Measurements from ENCODE around the gene ADAMTS8. TPM values are rescaled to one million over a fixed set of nuclear protein-coding genes. Genes with fewer than 3 reads are reported as not detected.

Gene ADAMTS8
- polyA plus RNA-seq, 1 of the 3 experiments (the other 2 are of a cell fraction): not detected

DNA sequence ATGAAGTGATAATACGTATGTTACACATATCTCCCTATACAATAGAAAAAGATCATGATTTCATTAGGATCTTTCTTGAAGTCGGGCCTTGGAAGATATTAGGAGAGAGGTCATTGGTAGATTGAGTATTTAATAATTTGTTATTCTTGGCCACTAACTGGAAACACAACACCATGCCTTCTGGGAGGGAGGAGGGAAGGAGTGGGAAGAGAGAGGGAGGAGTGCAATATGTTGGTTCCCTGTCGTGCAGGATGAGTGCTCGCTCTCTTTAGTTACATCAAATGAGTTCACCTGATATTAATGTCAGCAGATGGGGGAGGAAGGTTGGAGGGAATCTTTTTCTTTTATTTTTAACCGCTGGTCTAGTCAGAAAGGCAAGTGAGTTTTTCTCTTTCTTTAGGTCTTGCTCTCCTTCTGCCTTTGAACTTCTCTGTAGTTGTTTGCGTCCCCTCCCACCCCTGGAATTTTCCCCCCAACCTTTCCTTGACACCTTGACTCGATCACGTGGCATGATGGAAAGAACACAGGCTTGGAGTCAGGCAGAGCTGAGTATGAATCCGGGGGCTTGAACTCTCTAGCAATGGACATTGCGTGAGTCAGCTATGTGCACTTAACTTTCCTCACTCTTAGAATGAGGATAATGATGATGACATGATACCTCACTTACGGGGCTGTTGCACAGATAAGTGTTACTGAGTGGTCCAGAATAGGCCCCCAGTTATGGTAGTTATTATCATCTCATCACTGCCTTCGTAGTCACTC, 26.3 kb upstream of the ADAMTS8 start:
- TF ChIP-seq, protein P1, sequence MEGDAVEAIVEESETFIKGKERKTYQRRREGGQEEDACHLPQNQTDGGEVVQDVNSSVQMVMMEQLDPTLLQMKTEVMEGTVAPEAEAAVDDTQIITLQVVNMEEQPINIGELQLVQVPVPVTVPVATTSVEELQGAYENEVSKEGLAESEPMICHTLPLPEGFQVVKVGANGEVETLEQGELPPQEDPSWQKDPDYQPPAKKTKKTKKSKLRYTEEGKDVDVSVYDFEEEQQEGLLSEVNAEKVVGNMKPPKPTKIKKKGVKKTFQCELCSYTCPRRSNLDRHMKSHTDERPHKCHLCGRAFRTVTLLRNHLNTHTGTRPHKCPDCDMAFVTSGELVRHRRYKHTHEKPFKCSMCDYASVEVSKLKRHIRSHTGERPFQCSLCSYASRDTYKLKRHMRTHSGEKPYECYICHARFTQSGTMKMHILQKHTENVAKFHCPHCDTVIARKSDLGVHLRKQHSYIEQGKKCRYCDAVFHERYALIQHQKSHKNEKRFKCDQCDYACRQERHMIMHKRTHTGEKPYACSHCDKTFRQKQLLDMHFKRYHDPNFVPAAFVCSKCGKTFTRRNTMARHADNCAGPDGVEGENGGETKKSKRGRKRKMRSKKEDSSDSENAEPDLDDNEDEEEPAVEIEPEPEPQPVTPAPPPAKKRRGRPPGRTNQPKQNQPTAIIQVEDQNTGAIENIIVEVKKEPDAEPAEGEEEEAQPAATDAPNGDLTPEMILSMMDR (IDR thresholded peaks at IDR 0.05): no peak
- TF ChIP-seq, protein P2, sequence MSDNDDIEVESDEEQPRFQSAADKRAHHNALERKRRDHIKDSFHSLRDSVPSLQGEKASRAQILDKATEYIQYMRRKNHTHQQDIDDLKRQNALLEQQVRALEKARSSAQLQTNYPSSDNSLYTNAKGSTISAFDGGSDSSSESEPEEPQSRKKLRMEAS (IDR thresholded peaks at IDR 0.05; ENCODE audit: low read depth): no peak
- TF ChIP-seq MXI1 (IDR thresholded peaks at IDR 0.05; ENCODE audit: low read depth, low read length) (no peak), RAD21 (IDR thresholded peaks at IDR 0.05; ENCODE audit: low read length) (no peak), MEF2A (IDR thresholded peaks at IDR 0.05; ENCODE audit: borderline replicate concordance, low read depth) (no peak), TAF1 (IDR thresholded peaks at IDR 0.05; ENCODE audit: borderline replicate concordance, low read depth, low read length) (no peak), RXRA (IDR thresholded peaks at IDR 0.05; ENCODE audit: borderline replicate concordance, low read depth) (no peak), EP300 (IDR thresholded peaks at IDR 0.05; ENCODE audit: borderline replicate concordance in 1 of 2, low read depth in 1 of 2, low read length in 1 of 2) (no peak), TEAD4 (IDR thresholded peaks at IDR 0.05; ENCODE audit: borderline replicate concordance, insufficient read depth) (no peak), FOXJ3 (CRISPR knock-in tag; IDR thresholded peaks at IDR 0.05) (no peak), SIN3A (IDR thresholded peaks at IDR 0.05; ENCODE audit: borderline replicate concordance, low read depth, low read length) (no peak), FOXM1 (IDR thresholded peaks at IDR 0.05; ENCODE audit: low read depth) (no peak), ELF1 (IDR thresholded peaks at IDR 0.05) (no peak)
- TF ChIP-seq, protein P3, sequence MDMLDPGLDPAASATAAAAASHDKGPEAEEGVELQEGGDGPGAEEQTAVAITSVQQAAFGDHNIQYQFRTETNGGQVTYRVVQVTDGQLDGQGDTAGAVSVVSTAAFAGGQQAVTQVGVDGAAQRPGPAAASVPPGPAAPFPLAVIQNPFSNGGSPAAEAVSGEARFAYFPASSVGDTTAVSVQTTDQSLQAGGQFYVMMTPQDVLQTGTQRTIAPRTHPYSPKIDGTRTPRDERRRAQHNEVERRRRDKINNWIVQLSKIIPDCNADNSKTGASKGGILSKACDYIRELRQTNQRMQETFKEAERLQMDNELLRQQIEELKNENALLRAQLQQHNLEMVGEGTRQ (IDR thresholded peaks at IDR 0.05; ENCODE audit: borderline replicate concordance, low read depth, low read length): no peak
- TF ChIP-seq, protein P4, sequence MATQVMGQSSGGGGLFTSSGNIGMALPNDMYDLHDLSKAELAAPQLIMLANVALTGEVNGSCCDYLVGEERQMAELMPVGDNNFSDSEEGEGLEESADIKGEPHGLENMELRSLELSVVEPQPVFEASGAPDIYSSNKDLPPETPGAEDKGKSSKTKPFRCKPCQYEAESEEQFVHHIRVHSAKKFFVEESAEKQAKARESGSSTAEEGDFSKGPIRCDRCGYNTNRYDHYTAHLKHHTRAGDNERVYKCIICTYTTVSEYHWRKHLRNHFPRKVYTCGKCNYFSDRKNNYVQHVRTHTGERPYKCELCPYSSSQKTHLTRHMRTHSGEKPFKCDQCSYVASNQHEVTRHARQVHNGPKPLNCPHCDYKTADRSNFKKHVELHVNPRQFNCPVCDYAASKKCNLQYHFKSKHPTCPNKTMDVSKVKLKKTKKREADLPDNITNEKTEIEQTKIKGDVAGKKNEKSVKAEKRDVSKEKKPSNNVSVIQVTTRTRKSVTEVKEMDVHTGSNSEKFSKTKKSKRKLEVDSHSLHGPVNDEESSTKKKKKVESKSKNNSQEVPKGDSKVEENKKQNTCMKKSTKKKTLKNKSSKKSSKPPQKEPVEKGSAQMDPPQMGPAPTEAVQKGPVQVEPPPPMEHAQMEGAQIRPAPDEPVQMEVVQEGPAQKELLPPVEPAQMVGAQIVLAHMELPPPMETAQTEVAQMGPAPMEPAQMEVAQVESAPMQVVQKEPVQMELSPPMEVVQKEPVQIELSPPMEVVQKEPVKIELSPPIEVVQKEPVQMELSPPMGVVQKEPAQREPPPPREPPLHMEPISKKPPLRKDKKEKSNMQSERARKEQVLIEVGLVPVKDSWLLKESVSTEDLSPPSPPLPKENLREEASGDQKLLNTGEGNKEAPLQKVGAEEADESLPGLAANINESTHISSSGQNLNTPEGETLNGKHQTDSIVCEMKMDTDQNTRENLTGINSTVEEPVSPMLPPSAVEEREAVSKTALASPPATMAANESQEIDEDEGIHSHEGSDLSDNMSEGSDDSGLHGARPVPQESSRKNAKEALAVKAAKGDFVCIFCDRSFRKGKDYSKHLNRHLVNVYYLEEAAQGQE (IDR thresholded peaks at IDR 0.05; ENCODE audit: low read depth, low read length): no peak

More for the DNA sequence above, 26.3 kb upstream of the ADAMTS8 start:
- Histone ChIP-seq H3K9me2 (no peaks in the 10 kb centered on the region), H3F3A (replicated peaks; ENCODE audit: insufficient read depth) (peaks cover 3% of the 10 kb centered on the region), H3K4me3 (ENCODE audit: low read depth in 2 of 2, low read length in 1 of 2) (no peak overlapping the region), H3K27ac (ENCODE audit: low read depth in 2 of 2, low read length in 1 of 2) (no peak overlapping the region), H4K20me1 (ENCODE audit: insufficient read depth) (no peaks in the 10 kb centered on the region), H3K4me2 (no peak overlapping the region), H3K9ac (no peak overlapping the region), H3K27me3 (ENCODE audit: insufficient read depth) (no peaks in the 10 kb centered on the region), H3K4me1 (ENCODE audit: control insufficient read depth in 1 of 2, insufficient read depth in 2 of 2, low read depth in 1 of 2, low read length in 1 of 2) (peaks cover under 1 to 8% of the 10 kb centered on the region in 2 experiments; a peak in 2 of 4 replicates), H3K9me3 (no peaks in the 10 kb centered on the region), H2AFZ (ENCODE audit: low read depth) (no peak overlapping the region), H3K79me2 (ENCODE audit: insufficient read depth) (no peaks in the 10 kb centered on the region; the same call in 1 of the 2 replicates), H3K36me3 (replicated peaks in 1 of 2; ENCODE audit: control insufficient read depth in 1 of 2, insufficient read depth in 2 of 2, low read length in 1 of 2) (no peaks in the 10 kb centered on the region)
- DNase-seq: no peak
- ChIA-PET POLR2A (no interaction called here), CTCF (interaction anchor here (1.0 to 2.5 kb wide), 4 partner anchors 20 to 407 kb away, joined by 3 to 12 read pairs (median 6); no protein-coding TSS in a partner anchor)
- 68% methylated on average over 12 of the region's 12 CpGs for WGBS (ENCODE audit: low lambda C conversion rate)
